CD8-positive, alpha-beta memory T cell (primary cell): ENCODE data around the gene HNRNPAB. TPM values are rescaled to one million over a fixed set of nuclear protein-coding genes. Genes with fewer than 3 reads are reported as not detected.
"Not testable (repeated sequence)": the region's sequence is repeated elsewhere in the genome, so short reads cannot be mapped to it uniquely, and the experiment has no call there.

ENCODE experiments used
- CTCF ChIA-PET: fragments of 350-600 bp; sonication (Branson Sonifier 250); formaldehyde crosslinking; loops from one replicate; lab custom pipeline; 2021; ENCODE audit warnings: antibody characterized with exemption; lab: Charles Lee
- POLR2A ChIA-PET: fragments of 350-600 bp; sonication (Branson Sonifier 250); formaldehyde crosslinking; loops from one replicate; lab custom pipeline; 2021; ENCODE audit warnings: antibody characterized with exemption; lab: Charles Lee
- DNase-seq, 5 donors: peaks; one replicate each; pipeline versions ENCODE4 v3.0.0 to v3.0.0-alpha.2; 2020 to 2022; ENCODE audit warnings: mixed read lengths in 1 of 5
- H3K27ac ChIP-seq: one replicate; pipeline ENCODE4 v1.7.0; 2013; ENCODE audit warnings: low read depth, mild to moderate bottlenecking, low read length, moderate library complexity
- H3K27me3 ChIP-seq: 2 replicates; pipeline ENCODE4 v1.7.0; 2013; ENCODE audit warnings: low read length, mild to moderate bottlenecking; ENCODE audit not compliant: insufficient read depth, poor library complexity, severe bottlenecking
- H3K36me3 ChIP-seq: 2 replicates; pipeline ENCODE4 v1.7.0; 2013; ENCODE audit warnings: mild to moderate bottlenecking, low read length, moderate library complexity; ENCODE audit not compliant: insufficient read depth
- H3K4me1 ChIP-seq: 2 replicates; pipeline ENCODE4 v1.7.0; 2013; ENCODE audit warnings: mild to moderate bottlenecking, low read length, moderate library complexity; ENCODE audit not compliant: insufficient read depth
- H3K4me3 ChIP-seq: 2 replicates; pipeline ENCODE4 v1.7.0; 2013; ENCODE audit warnings: mild to moderate bottlenecking, low read length
- H3K9me3 ChIP-seq: 2 replicates; pipeline ENCODE4 v1.7.0; 2013; ENCODE audit warnings: mild to moderate bottlenecking, low read length
- H3K27ac Mint-ChIP-seq, 8 donors: one replicate each; pipeline ENCODE4 v1.8.0; 2020 to 2021; ENCODE audit warnings: mixed read lengths in 8 of 8, mild to moderate bottlenecking in 6 of 8, inconsistent platforms in 3 of 8, moderate library complexity in 3 of 8
- H3K27me3 Mint-ChIP-seq, 2 donors: one replicate each; pipeline ENCODE4 v1.8.0; 2020 to 2021; ENCODE audit warnings: mixed read lengths in 2 of 2, mild to moderate bottlenecking in 1 of 2, moderate library complexity in 1 of 2
- H3K36me3 Mint-ChIP-seq, 3 donors: one replicate each; pipeline ENCODE4 v1.8.0; 2020 to 2021; ENCODE audit warnings: mixed read lengths in 3 of 3, inconsistent platforms in 1 of 3, mild to moderate bottlenecking in 1 of 3
- H3K4me1 Mint-ChIP-seq, 3 donors: one replicate each; pipeline ENCODE4 v1.8.0; 2020 to 2021; ENCODE audit warnings: mixed read lengths in 3 of 3, inconsistent platforms in 1 of 3, mild to moderate bottlenecking in 1 of 3
- H3K4me3 Mint-ChIP-seq, 7 donors: one replicate each; pipeline ENCODE4 v1.8.0; 2020 to 2021; ENCODE audit warnings: mixed read lengths in 7 of 7, mild to moderate bottlenecking in 6 of 7, moderate library complexity in 4 of 7, inconsistent platforms in 2 of 7
- H3K9me3 Mint-ChIP-seq, 5 donors: one replicate each; pipeline ENCODE4 v1.8.0; 2020 to 2022; ENCODE audit warnings: mixed read lengths in 5 of 5, mild to moderate bottlenecking in 3 of 5, moderate library complexity in 2 of 5, inconsistent platforms in 1 of 5
- polyA plus RNA-seq: library from polyadenylated mRNA; unstranded; fragments of 300-500 nt; fragmentation: Illumina TruSeq; gene quantifications from one replicate; pipeline ENCODE4 v1.2.3, GENCODE V29; 2021
- total RNA-seq, 2 experiments: library from RNA; stranded (reverse); gene quantifications; one replicate each; pipeline ENCODE4 v1.2.3, GENCODE V29; 2021

HNRNPAB gene
- total and polyA plus RNA-seq, 3 experiments from 2014 or later = 80.5 to 673 (median 672) TPM

DNA sequence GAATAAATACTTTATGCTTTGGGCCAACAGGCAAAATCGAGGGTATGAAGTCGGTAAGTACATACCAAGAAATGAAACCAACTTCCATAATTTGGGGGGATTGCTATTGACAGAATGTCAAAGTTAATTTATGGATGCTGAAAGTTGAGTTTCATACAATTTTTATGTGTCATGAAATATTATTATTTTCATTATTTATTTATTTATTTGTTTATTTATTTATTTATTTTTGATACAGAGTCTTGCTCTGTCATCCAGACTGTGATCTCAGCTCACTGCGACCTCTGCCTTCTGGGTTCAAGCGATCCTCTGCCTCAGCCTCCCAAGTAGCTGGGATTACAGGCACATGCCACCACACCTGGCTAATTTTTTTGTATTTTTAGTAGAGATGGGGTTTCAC is 12.7 kb upstream of the HNRNPAB start:
- POLR2A ChIA-PET = no interaction called here
- Mint-ChIP-seq H3K9me3 (peaks cover 0 to 3% (median 0%) of the 10 kb centered on the region in 5 donors), H3K36me3 (no peaks in the 10 kb centered on the region), H3K27me3 (peaks cover 2 to 9% of the 10 kb centered on the region in 2 donors), H3K4me1 (peaks cover 22 to 27% (median 24%) of the 10 kb centered on the region in 3 donors), H3K27ac (no peak overlapping the region), H3K4me3 (no peak overlapping the region)
- H3K27ac ChIP-seq = no peak overlapping the region
- CTCF ChIA-PET = no interaction called here
- H3K36me3 ChIP-seq = no peaks in the 10 kb centered on the region
- H3K4me1 ChIP-seq = peaks cover 18% of the 10 kb centered on the region
- no peak overlapping the region for H3K4me3 ChIP-seq
- no peaks in the 10 kb centered on the region for H3K9me3 ChIP-seq
- H3K27me3 ChIP-seq = no peaks in the 10 kb centered on the region
- no peak for DNase-seq

DNA sequence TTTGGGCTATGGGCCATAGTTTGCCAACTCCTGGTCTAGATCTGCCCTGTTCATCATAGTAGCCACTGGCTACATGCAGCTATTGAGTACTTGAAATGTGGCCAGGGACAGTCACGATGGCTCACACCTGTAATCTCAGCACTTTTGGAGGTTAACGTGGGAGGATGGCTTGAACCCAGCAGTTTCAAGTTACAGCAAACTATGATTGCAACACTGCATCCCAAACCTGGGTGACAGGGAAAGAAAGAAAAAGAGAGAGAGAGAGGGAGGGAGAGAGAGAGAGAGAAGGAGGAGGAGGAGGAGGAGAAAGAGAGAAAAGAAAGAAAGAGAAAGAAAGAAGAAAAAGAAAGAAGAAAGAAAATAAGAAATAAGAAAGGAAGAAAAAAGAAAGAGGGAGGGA is 12.1 kb upstream of the HNRNPAB start:
- H3K9me3 ChIP-seq = no peaks in the 10 kb centered on the region
- POLR2A ChIA-PET = no interaction called here
- no peak for DNase-seq

GRCh38 chr5:178192787-178193186 is 11.5 kb upstream of the HNRNPAB start:
- H3K27me3 ChIP-seq = no peaks in the 10 kb centered on the region
- H3K27ac ChIP-seq = no peak overlapping the region
- ChIA-PET POLR2A (no interaction called here), CTCF (no interaction called here)
- peak overlapping the region in 4 of 8 donors; percentile 49 to 76 (median 63) for H3K27ac Mint-ChIP-seq
- no peak for DNase-seq
- H3K4me1 ChIP-seq = peaks cover 18% of the 10 kb centered on the region
- peaks cover 0 to 3% (median 0%) of the 10 kb centered on the region in 5 donors for H3K9me3 Mint-ChIP-seq
- H3K4me3 Mint-ChIP-seq = peak overlapping the region in 4 of 7 donors; percentile 12 to 57 (median 34)
- H3K4me1 Mint-ChIP-seq = peaks cover 22 to 27% (median 24%) of the 10 kb centered on the region in 3 donors
- H3K9me3 ChIP-seq = no peaks in the 10 kb centered on the region
- peaks cover 2 to 9% of the 10 kb centered on the region in 2 donors for H3K27me3 Mint-ChIP-seq
- H3K36me3 ChIP-seq = no peaks in the 10 kb centered on the region
- H3K36me3 Mint-ChIP-seq = no peaks in the 10 kb centered on the region
- no peak overlapping the region for H3K4me3 ChIP-seq

More for the DNA sequence above, 12.1 kb upstream of the HNRNPAB start:
- H3K4me3 Mint-ChIP-seq = no peak overlapping the region
- Histone ChIP-seq H3K36me3 (no peaks in the 10 kb centered on the region), H3K27ac (no peak overlapping the region), H3K27me3 (no peaks in the 10 kb centered on the region), H3K4me3 (no peak overlapping the region), H3K4me1 (peaks cover 18% of the 10 kb centered on the region)
- CTCF ChIA-PET = no interaction called here
- peaks cover 22 to 27% (median 24%) of the 10 kb centered on the region in 3 donors for H3K4me1 Mint-ChIP-seq
- H3K9me3 Mint-ChIP-seq = peaks cover 0 to 3% (median 0%) of the 10 kb centered on the region in 5 donors
- no peak overlapping the region for H3K27ac Mint-ChIP-seq
- H3K36me3 Mint-ChIP-seq = no peaks in the 10 kb centered on the region
- peaks cover 2 to 9% of the 10 kb centered on the region in 2 donors for H3K27me3 Mint-ChIP-seq

- POLR2A ChIA-PET = no interaction called here
- peak overlapping the region; percentile 24 to 78 (median 57) for H3K4me3 Mint-ChIP-seq
Measured at GRCh38 chr5:178193251-178193809, 11.0 kb upstream of the HNRNPAB start.

GRCh38 chr5:178194026-178194425 is 10.3 kb upstream of the HNRNPAB start:
- Histone ChIP-seq H3K4me3 (no peak overlapping the region), H3K27ac (no peak overlapping the region), H3K4me1 (peaks cover 18% of the 10 kb centered on the region), H3K36me3 (no peaks in the 10 kb centered on the region), H3K9me3 (no peaks in the 10 kb centered on the region), H3K27me3 (no peaks in the 10 kb centered on the region)
- peaks cover 0 to 3% (median 0%) of the 10 kb centered on the region in 5 donors for H3K9me3 Mint-ChIP-seq
- H3K27me3 Mint-ChIP-seq = peaks cover 2 to 4% of the 10 kb centered on the region in 2 donors
- H3K27ac Mint-ChIP-seq = peak overlapping the region in 3 of 8 donors; percentile 56 to 84 (median 62)
- CTCF ChIA-PET = no interaction called here
- POLR2A ChIA-PET = no interaction called here
- peak overlapping the region in 5 of 7 donors; percentile 23 to 67 (median 26) for H3K4me3 Mint-ChIP-seq
- peaks cover 22 to 27% (median 24%) of the 10 kb centered on the region in 3 donors for H3K4me1 Mint-ChIP-seq
- DNase-seq = no peak
- no peaks in the 10 kb centered on the region for H3K36me3 Mint-ChIP-seq

More at GRCh38 chr5:178193251-178193809, 11.0 kb upstream of the HNRNPAB start:
- Histone ChIP-seq H3K36me3 (no peaks in the 10 kb centered on the region), H3K4me3 (no peak overlapping the region), H3K27me3 (no peaks in the 10 kb centered on the region), H3K9me3 (no peaks in the 10 kb centered on the region), H3K27ac (no peak overlapping the region), H3K4me1 (peaks cover 18% of the 10 kb centered on the region)
- Mint-ChIP-seq H3K9me3 (peaks cover 0 to 3% (median 0%) of the 10 kb centered on the region in 5 donors), H3K27ac (peak overlapping the region; percentile 10 to 90 (median 62)), H3K4me1 (peaks cover 22 to 27% (median 24%) of the 10 kb centered on the region in 3 donors), H3K27me3 (peaks cover 2 to 7% of the 10 kb centered on the region in 2 donors), H3K36me3 (no peaks in the 10 kb centered on the region)
- DNase-seq = peak in 1 of 5 donors; percentile 18
- CTCF ChIA-PET = no interaction called here

DNA sequence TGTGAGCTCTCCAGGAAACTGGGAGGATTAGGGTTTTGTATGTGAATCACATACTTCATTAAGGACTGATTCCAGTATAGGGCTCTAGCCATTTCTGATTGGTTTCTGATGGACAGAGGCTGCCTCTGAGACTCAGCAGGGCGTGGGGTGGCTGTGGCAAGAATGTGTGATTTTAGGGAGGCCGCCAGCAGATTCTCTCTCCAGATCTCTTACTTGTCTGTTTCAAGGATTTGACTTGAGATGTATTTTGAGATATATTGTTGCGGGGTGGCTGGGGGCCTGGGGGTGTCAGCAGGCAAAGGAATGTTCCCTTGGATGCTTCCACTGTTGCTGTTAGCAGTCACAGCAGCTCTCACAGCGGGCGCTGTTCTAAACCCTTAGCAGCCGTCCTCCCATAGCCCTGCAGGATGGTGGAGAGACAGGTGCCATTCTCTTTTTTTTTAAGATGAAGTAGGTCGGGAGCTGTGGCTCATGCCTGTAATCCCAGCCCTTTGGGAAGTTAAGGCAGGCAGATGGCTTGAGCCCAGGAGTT is 8.0 kb upstream of the HNRNPAB start:
- H3K27ac Mint-ChIP-seq = no peak overlapping the region
- Histone ChIP-seq H3K4me3 (no peak overlapping the region), H3K36me3 (no peaks in the 10 kb centered on the region), H3K27me3 (no peaks in the 10 kb centered on the region), H3K27ac (no peak overlapping the region), H3K9me3 (no peaks in the 10 kb centered on the region), H3K4me1 (peaks cover 18% of the 10 kb centered on the region)
- peaks cover 0 to 3% (median 0%) of the 10 kb centered on the region in 5 donors for H3K9me3 Mint-ChIP-seq
- no peak for DNase-seq
- no peak overlapping the region for H3K4me3 Mint-ChIP-seq
- ChIA-PET CTCF (interaction anchor here (1.3 kb wide), 1 partner anchor 10 kb away, joined by 3 read pairs; no protein-coding TSS in a partner anchor), POLR2A (no interaction called here)
- peaks cover 0 to 2% of the 10 kb centered on the region in 2 donors for H3K27me3 Mint-ChIP-seq
- peaks cover 22 to 27% (median 24%) of the 10 kb centered on the region in 3 donors for H3K4me1 Mint-ChIP-seq
- no peaks in the 10 kb centered on the region for H3K36me3 Mint-ChIP-seq

- Mint-ChIP-seq H3K4me3 (no peak overlapping the region), H3K4me1 (peaks cover 22 to 27% (median 24%) of the 10 kb centered on the region in 3 donors), H3K27me3 (peaks cover 0 to 2% of the 10 kb centered on the region in 2 donors), H3K36me3 (no peaks in the 10 kb centered on the region), H3K27ac (no peak overlapping the region), H3K9me3 (peaks cover 0 to 3% (median 0%) of the 10 kb centered on the region in 5 donors)
- DNase-seq = no peak
- H3K4me3 ChIP-seq = no peak overlapping the region
- H3K27me3 ChIP-seq = no peaks in the 10 kb centered on the region
- no peaks in the 10 kb centered on the region for H3K9me3 ChIP-seq
- ChIA-PET CTCF (interaction anchor here (1.3 kb wide), 1 partner anchor 9 kb away, joined by 3 read pairs; no protein-coding TSS in a partner anchor), POLR2A (no interaction called here)
- H3K36me3 ChIP-seq = no peaks in the 10 kb centered on the region
- peaks cover 18% of the 10 kb centered on the region for H3K4me1 ChIP-seq
- H3K27ac ChIP-seq = no peak overlapping the region
Measured at GRCh38 chr5:178196986-178197385, 7.3 kb upstream of the HNRNPAB start.

DNA sequence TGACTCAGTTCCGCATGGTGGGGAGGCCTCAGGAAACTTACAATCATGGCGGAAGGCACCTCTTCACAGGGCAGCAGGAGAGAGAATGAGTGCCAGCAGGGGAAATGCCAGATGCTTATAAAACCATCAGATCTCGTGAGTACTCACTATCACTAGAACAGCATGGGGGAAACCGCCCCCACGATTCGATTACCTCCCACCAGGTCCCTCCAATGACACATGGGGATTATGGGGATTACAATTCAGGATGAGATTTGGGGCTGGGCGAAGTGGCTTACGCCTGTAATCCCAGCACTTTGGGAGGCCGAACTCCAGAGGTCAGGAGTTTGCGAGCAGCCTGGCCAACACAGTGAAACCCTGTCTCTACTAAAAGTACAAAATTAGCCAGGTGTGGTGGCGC is 6.2 kb upstream of the HNRNPAB start:
- DNase-seq, POLR2A ChIA-PET, H3K9me3 ChIP-seq, CTCF ChIA-PET, H3K27me3 Mint-ChIP-seq, H3K27me3 ChIP-seq, H3K9me3 Mint-ChIP-seq, H3K36me3 Mint-ChIP-seq, H3K27ac ChIP-seq, H3K27ac Mint-ChIP-seq, H3K36me3 ChIP-seq, H3K4me3 ChIP-seq: not testable (repeated sequence)
- H3K4me1 Mint-ChIP-seq = peaks cover 16 to 19% (median 18%) of the 10 kb centered on the region in 3 donors
- peaks cover 13% of the 10 kb centered on the region for H3K4me1 ChIP-seq
- H3K4me3 Mint-ChIP-seq = peak overlapping the region in 2 of 7 donors; percentile 32 to 54
